ENCODE results near the gene LRP1B.

Gene LRP1B

DNA sequence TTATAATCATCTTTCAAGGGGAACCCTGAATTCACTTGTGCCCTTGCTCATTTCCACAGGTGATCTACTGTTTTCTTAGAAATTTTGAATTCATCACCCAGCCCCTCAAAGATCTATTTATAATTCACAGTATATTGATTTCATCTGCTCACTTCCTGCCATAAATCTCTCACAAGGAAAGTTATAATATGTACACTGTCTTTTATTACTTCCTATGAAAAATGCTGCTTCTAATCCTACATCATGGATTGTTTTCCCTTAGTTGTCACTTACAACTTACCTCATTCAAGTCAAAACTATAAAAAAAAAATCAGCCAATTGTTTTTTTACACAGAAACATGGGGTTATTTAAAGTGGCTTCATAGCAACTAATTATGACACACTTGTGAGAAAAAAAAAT, 1443.0 kb downstream of the LRP1B start:
- no peak overlapping the region for H3K4me3 ChIP-seq (ENCODE audit: insufficient read length, low read depth)
- no peaks in the 10 kb centered on the region for H3K36me3 ChIP-seq (ENCODE audit: insufficient read depth, insufficient read length, low read length)
- H3K4me1 ChIP-seq (ENCODE audit: insufficient read depth, insufficient read length): no peaks in the 10 kb centered on the region
- TF ChIP-seq ZNF274 (IDR thresholded peaks at IDR 0.05; ENCODE audit: low read depth, low read length): no peak
- no peak overlapping the region for H3K9ac ChIP-seq (ENCODE audit: insufficient read length, low read depth)
- H3K9me3 ChIP-seq (ENCODE audit: insufficient read depth, low read length): no peaks in the 10 kb centered on the region
- DNase-seq (ENCODE audit: low read depth, low spot score): no peak
- H3K27me3 ChIP-seq (ENCODE audit: insufficient read depth, insufficient read length): no peaks in the 10 kb centered on the region

DNA sequence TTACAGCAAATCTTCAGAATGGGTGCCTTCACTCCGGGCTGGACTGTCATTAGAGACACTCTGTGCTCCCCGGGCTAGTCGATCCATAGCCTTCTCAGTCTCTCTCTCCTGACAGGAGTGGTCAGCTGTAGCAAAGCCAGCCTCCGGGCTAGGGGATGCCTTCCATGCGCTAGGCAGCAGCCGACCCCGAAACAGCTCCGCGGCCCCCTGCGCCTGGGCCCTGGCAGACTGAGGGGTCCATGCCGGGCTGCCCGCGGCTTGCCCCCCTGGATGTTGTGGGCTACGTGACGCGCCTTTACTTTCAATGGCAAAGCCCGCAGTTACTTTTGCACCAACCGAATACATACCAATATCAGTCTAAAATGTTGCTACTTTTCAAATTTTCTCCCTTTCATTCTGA, 1447.2 kb downstream of the LRP1B start:
- H3K9ac ChIP-seq (ENCODE audit: insufficient read length, low read depth): no peak overlapping the region

DNA sequence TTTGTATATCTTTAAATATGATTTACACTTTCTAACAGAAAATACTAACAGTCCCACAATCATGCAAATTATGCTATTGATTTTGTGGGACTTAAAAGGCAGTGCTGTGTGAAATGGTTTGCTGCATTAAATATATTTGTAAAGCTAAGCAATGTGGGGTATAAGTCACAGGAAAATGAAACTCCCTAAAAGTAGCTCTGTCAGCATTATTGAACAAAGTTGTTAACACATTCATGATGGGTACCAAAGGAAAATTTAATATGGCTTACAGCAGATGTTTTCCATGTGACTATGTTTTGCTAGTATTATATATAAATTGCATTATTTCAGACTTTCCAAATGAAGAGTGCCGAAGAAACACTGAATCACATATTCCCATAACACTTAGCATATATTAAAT, 1450.0 kb downstream of the LRP1B start:
- no peak for TF ChIP-seq YY1 (IDR thresholded peaks at IDR 0.05; ENCODE audit: insufficient read depth, insufficient read length)
- TF ChIP-seq SUZ12 (IDR thresholded peaks at IDR 0.05; ENCODE audit: extremely low read depth, insufficient read depth, insufficient read length): no peak
- no peak for TF ChIP-seq ZNF274 (IDR thresholded peaks at IDR 0.05; ENCODE audit: low read depth, low read length)
- no peaks in the 10 kb centered on the region for H3K27me3 ChIP-seq (ENCODE audit: insufficient read depth, insufficient read length)
- no peaks in the 10 kb centered on the region for H3K36me3 ChIP-seq (ENCODE audit: insufficient read depth, insufficient read length, low read length)
- no peak for DNase-seq (ENCODE audit: low read depth, low spot score)
- H3K4me3 ChIP-seq (ENCODE audit: insufficient read length, low read depth): no peak overlapping the region
- H3K4me1 ChIP-seq (ENCODE audit: insufficient read depth, insufficient read length): no peaks in the 10 kb centered on the region
- H3K9me3 ChIP-seq (ENCODE audit: insufficient read depth, low read length): no peaks in the 10 kb centered on the region
- H3K9ac ChIP-seq (ENCODE audit: insufficient read length, low read depth): no peak overlapping the region

More for the DNA sequence above, 1447.2 kb downstream of the LRP1B start:
- no peak overlapping the region for H3K4me3 ChIP-seq (ENCODE audit: insufficient read length, low read depth)
- no peaks in the 10 kb centered on the region for H3K27me3 ChIP-seq (ENCODE audit: insufficient read depth, insufficient read length)
- TF ChIP-seq YY1 (IDR thresholded peaks at IDR 0.05; ENCODE audit: insufficient read depth, insufficient read length): no peak
- no peak for TF ChIP-seq SUZ12 (IDR thresholded peaks at IDR 0.05; ENCODE audit: extremely low read depth, insufficient read depth, insufficient read length)
- TF ChIP-seq ZNF274 (IDR thresholded peaks at IDR 0.05; ENCODE audit: low read depth, low read length): no peak
- H3K9me3 ChIP-seq (ENCODE audit: insufficient read depth, low read length): no peaks in the 10 kb centered on the region
- H3K36me3 ChIP-seq (ENCODE audit: insufficient read depth, insufficient read length, low read length): no peaks in the 10 kb centered on the region
- H3K4me1 ChIP-seq (ENCODE audit: insufficient read depth, insufficient read length): no peaks in the 10 kb centered on the region
- DNase-seq (ENCODE audit: low read depth, low spot score): no peak

DNA sequence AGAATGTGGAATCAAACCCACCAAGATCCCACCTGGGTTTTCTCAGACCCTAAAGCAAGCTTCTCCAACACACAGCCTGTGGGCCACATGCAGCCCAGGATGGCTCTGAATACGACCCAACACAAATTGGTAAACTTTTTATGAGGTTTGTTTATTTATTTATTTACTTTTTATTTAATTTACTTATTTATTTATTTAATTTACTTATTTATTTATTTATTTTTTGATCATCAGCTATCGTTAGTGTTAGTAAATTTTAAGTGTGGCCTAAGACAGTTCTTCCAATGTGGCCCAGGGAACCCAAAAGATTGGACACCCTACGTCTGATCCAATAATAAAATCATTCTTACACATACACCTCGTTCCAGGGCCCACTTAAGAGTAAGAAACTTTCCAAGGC, 1451.1 kb downstream of the LRP1B start:
- no peaks in the 10 kb centered on the region for H3K36me3 ChIP-seq (ENCODE audit: insufficient read depth, insufficient read length, low read length)
- H3K4me3 ChIP-seq (ENCODE audit: insufficient read length, low read depth): no peak overlapping the region
- H3K9me3 ChIP-seq (ENCODE audit: insufficient read depth, low read length): no peaks in the 10 kb centered on the region
- TF ChIP-seq YY1 (IDR thresholded peaks at IDR 0.05; ENCODE audit: insufficient read depth, insufficient read length): no peak
- TF ChIP-seq SUZ12 (IDR thresholded peaks at IDR 0.05; ENCODE audit: extremely low read depth, insufficient read depth, insufficient read length): no peak
- no peak for TF ChIP-seq ZNF274 (IDR thresholded peaks at IDR 0.05; ENCODE audit: low read depth, low read length)
- H3K27me3 ChIP-seq (ENCODE audit: insufficient read depth, insufficient read length): no peaks in the 10 kb centered on the region
- H3K9ac ChIP-seq (ENCODE audit: insufficient read length, low read depth): no peak overlapping the region
- no peak for DNase-seq (ENCODE audit: low read depth, low spot score)
- no peaks in the 10 kb centered on the region for H3K4me1 ChIP-seq (ENCODE audit: insufficient read depth, insufficient read length)

DNA sequence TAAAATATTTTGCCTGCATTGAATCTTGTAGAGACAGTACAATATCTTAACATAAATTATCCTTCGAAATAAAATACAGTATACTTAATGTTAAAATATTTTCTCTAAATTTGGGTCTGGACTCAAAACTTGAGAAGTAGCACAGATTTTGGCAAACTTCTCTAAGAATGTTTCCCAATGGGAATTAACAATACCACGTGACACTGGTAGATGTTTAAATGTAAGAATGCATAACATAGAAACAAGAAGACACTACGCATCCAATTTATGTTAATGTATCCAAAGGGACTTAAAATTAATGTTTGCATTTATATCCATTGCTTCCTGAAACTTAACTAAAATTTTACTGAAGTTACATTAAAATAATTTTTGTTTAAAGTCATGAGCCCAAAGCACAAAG, 1460.9 kb downstream of the LRP1B start:
- no peak for DNase-seq (ENCODE audit: low read depth, low spot score)
- TF ChIP-seq YY1 (IDR thresholded peaks at IDR 0.05; ENCODE audit: insufficient read depth, insufficient read length): no peak
- TF ChIP-seq ZNF274 (IDR thresholded peaks at IDR 0.05; ENCODE audit: low read depth, low read length): no peak
- no peak for TF ChIP-seq SUZ12 (IDR thresholded peaks at IDR 0.05; ENCODE audit: extremely low read depth, insufficient read depth, insufficient read length)
- no peaks in the 10 kb centered on the region for H3K4me1 ChIP-seq (ENCODE audit: insufficient read depth, insufficient read length)
- H3K9me3 ChIP-seq (ENCODE audit: insufficient read depth, low read length): no peaks in the 10 kb centered on the region
- H3K36me3 ChIP-seq (ENCODE audit: insufficient read depth, insufficient read length, low read length): no peaks in the 10 kb centered on the region
- no peak overlapping the region for H3K9ac ChIP-seq (ENCODE audit: insufficient read length, low read depth)
- no peak overlapping the region for H3K4me3 ChIP-seq (ENCODE audit: insufficient read length, low read depth)
- no peaks in the 10 kb centered on the region for H3K27me3 ChIP-seq (ENCODE audit: insufficient read depth, insufficient read length)

DNA sequence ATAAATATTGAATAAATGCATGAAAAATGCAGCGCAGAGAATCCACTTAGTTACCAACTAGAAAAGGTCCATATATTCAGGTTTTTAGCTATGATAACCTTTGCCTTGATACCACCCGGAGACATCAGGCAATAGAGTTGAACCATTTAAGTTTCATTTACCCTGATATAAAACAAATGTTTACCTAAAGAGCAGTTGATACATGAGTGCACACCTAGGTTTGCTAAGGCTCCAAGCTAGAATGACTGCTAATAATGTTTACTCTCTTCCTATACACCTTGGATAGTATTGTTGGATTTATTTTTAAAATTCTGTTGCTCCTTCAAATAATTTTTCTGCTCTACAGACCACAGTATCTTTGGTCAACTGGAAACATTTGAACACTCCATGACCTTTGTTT, 1463.6 kb downstream of the LRP1B start:
- Histone ChIP-seq H3K36me3 (ENCODE audit: insufficient read depth, insufficient read length, low read length) (no peaks in the 10 kb centered on the region), H3K4me1 (ENCODE audit: insufficient read depth, insufficient read length) (no peaks in the 10 kb centered on the region), H3K4me3 (ENCODE audit: insufficient read length, low read depth) (no peak overlapping the region), H3K27me3 (ENCODE audit: insufficient read depth, insufficient read length) (no peaks in the 10 kb centered on the region), H3K9ac (ENCODE audit: insufficient read length, low read depth) (no peak overlapping the region), H3K9me3 (ENCODE audit: insufficient read depth, low read length) (no peaks in the 10 kb centered on the region)
- DNase-seq (ENCODE audit: low read depth, low spot score): no peak
- no peak for TF ChIP-seq YY1 (IDR thresholded peaks at IDR 0.05; ENCODE audit: insufficient read depth, insufficient read length)
- no peak for TF ChIP-seq ZNF274 (IDR thresholded peaks at IDR 0.05; ENCODE audit: low read depth, low read length)
- no peak for TF ChIP-seq SUZ12 (IDR thresholded peaks at IDR 0.05; ENCODE audit: extremely low read depth, insufficient read depth, insufficient read length)

DNA sequence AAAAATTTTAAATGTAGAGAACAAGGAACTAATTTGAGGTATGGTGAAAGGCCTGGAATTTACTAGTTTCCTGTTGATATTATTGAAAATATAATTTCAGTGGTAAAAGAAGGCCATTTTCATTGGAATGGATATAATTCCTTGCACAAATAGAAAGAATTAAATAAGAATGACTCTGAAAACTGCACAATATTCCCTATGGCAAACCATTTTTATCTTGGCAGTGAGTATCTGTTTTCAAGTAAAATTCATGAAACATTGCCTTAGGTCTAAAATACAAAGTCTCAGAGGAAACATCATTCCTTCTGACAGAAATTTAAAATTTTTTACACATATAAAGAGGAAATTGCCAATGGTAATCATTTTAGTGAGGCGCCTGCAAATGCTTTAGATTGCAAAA, 1468.3 kb downstream of the LRP1B start:
- TF ChIP-seq YY1 (IDR thresholded peaks at IDR 0.05; ENCODE audit: insufficient read depth, insufficient read length): no peak
- no peak for TF ChIP-seq SUZ12 (IDR thresholded peaks at IDR 0.05; ENCODE audit: extremely low read depth, insufficient read depth, insufficient read length)
- no peak for TF ChIP-seq ZNF274 (IDR thresholded peaks at IDR 0.05; ENCODE audit: low read depth, low read length)
- no peaks in the 10 kb centered on the region for H3K9me3 ChIP-seq (ENCODE audit: insufficient read depth, low read length)
- H3K4me3 ChIP-seq (ENCODE audit: insufficient read length, low read depth): no peak overlapping the region
- H3K27me3 ChIP-seq (ENCODE audit: insufficient read depth, insufficient read length): no peaks in the 10 kb centered on the region
- H3K9ac ChIP-seq (ENCODE audit: insufficient read length, low read depth): no peak overlapping the region
- H3K4me1 ChIP-seq (ENCODE audit: insufficient read depth, insufficient read length): no peaks in the 10 kb centered on the region
- no peak for DNase-seq (ENCODE audit: low read depth, low spot score)
- no peaks in the 10 kb centered on the region for H3K36me3 ChIP-seq (ENCODE audit: insufficient read depth, insufficient read length, low read length)

Data from NT2/D1 (cell line).